HG03280 (cell line): Measurements from ENCODE around the gene ZFHX2.

Experiments used
- ATAC-seq: cut with Tn5 transposase; IDR thresholded peaks from one replicate; pipeline ENCODE4 v1.9.1; 2021; ENCODE audit warnings: mild to moderate bottlenecking, moderate library complexity; ENCODE audit not compliant: unreplicated experiment

Gene ZFHX2

DNA sequence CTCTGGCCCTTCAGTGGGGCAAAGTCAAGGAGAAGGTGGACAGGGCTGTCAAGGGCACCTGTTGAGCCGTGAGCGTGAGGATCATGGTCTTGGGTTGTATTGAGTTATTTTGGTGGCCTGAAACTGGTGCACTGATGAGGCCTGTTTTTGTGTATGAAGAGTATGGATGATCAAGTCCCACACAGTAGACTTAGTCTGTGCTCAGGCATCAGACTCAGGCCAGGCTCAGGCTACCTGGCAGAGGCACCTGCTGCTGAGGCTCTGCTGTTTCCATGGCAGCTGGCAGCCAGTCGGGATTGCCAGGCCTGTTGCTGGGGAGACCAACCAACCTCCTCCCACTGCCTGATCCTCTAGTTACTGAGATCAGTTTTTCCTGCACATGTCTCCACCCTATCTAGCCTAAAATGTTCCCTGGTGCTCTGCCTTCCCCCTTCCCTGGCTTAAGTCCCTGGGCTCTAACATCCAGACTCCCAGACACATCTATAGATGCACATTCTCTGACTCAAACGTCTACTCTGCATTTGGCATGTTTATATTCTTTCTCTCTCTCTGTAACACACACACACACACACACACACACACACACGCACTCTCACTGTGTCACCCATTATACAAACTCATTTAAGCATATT, 21.9 kb upstream of the ZFHX2 start:
- no peak for ATAC-seq

DNA sequence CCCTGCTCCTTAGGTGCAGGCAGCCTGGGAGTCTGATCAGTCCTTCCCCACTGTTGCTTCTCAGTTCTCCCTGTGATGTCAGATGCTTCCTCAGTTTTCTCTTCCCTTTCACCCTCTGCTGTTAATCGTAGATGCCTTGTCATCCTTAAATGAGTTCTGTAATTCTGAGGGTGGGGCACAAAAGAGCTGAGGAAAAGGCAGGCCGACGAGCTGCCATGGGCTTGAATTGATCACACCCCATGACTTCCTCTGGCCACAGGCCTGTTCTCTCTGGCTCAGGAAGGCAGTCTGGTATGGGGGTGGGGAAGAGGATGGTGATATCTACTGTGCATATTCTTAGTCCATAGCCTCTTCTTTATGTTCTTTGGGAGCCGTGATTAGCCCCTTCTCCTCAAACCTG, 21.3 kb upstream of the ZFHX2 start:
- no peak for ATAC-seq

DNA sequence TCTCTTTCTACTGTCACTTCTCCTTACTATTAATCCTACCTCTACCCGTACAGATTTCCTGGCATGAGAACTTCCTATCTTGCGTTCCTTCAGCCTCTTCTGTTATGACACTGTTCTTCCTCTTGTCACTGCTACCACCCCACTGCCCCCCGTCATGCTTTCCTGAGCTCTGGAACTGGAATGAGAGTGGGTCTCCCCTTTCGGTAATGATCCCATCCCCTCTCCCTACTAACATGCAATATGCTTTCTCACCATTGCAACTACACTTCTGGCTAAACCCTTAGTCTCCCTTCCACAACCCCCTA, 20.9 kb upstream of the ZFHX2 start:
- no peak for ATAC-seq

DNA sequence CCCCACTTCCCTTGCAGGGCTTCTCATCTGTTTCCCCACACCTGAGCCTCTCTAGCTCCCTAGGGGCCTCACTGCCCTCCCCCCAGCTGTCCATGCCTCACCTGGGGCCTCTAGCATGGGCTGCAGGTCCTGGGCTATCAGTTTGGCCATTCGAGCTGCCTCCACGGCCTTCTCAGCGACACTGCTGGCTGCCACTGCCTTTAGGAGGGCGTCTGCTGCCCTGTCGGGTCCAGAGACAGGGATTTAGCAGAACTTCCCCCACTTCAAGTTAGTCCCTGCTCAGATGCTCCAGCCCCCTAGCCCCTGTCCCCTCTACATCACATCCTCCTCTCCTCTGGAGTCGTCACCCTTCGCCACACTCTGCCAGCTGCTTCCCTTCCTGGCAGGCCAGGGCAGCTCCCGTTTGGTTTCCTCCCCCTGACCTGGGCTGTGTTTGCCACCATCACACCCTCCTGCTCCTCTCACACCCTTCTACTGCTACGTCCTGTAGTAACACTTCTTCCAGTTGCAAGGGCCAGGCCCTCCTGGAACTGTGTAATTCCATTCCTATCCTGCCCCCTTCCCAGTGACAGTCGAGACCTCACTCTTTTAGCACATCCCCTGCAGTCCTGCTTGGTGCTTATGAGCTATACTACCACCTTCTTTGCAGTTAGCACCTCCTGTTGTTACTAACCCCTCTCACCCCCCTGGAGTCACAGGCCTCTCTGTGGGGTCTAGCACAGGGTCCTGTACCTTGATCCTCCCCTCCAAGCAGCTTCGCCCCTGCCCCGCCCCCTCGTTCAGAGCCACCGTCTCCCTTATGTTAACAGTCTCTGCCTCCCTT, 20.3 kb upstream of the ZFHX2 start:
- no peak for ATAC-seq

DNA sequence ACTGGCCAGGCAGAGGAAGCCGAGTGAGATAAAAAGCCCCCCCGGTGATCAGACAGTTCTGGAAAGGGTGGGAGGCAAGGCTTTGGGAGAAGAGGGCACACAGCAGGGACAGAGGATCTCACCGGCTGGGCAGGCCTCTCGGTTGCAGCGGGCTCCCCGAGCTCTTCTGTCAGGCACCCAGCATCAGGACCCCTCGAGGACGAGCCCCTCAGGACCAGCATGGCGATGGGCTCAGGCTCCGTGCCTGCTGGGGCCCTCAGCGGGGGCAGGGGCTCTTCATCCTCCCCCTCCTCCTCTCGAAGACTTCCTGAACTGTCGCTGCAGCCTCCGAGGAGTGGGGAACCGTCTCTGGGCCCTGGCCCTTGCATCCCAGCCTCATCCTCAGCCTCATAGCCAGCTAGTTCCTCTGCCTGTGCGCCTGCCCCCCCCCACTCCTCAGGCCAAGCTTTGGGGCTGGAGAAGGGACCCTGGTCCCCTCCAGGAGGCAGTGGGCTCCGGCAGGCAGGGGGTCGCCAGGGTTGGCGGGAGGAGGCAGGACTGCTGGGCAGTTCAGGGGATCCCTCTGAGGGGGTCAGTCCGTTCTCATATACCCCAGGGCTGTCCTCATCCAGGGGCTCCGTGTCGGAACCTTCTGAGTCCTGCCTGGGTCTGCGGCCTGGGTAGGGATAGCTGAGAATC, 19.4 kb upstream of the ZFHX2 start:
- no peak for ATAC-seq

DNA sequence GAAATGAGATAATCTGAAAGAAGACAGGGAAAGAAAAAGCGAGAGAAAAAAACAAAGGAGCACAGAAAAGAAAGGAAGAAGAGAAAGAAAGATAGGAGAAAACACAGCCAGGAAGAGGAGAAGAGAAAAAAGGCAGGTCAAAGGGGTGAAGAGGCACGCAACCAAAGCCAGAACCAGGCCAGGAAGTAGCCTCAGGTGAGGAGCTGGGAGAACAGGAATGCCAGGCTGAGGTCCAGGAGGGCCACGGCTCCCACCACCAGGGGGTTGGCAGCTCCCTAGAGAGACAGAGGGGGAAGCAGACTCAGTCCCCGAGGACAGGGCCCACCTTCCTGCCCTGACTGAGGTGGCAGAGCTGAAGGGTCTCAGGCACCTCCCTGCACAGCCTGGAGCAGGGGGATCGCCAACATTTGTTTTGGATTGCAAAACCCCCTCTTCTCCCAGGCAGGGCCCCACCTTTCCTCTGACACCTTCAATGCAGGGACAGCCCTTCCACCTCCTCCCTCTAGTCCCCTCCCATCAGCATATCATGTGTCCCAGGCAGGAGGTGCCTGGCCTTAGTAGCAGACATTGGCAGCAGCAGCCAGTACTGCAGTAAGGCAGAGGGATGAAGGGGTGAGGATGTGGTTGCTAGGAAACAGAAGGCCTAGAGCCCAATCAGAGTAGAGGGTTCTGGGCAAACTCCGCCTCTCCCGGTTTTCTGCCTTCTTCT, 18.0 kb upstream of the ZFHX2 start:
- no peak for ATAC-seq

DNA sequence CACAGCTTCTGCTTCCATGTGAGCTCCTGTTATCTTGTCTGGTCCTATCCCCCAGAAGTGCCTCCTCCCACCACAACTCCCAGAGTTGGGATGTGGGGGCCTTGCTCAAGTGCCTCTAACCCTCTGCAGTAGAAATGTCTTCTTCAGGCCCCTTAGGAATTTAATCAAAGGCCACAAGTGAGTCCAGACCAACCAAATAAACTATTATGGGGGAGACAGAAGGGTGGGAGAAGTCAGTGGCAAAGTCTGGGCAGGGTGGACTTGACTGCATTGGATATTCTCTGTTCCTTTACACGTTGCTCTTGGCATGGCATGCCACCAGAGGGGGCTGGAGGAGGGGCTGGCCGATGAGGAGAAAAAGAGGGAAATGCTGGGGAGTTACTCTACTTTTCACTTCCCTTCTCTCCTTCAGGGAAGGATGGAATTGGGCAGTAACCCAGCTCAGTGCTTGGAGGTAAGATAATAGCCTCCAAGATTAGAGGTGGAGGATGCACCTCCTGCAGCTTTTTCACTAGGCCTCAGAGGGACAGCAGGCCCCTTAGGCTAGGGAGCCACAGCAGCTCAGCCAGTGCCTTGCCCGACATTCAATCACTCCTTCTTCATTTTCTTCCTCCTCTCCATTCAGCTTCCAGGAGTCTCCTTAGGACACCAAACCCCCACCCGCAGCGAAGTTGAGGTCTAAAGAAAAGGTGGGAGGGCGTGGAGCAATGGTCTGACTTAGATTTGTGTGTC, 17.2 kb upstream of the ZFHX2 start:
- ATAC-seq, result no peak

DNA sequence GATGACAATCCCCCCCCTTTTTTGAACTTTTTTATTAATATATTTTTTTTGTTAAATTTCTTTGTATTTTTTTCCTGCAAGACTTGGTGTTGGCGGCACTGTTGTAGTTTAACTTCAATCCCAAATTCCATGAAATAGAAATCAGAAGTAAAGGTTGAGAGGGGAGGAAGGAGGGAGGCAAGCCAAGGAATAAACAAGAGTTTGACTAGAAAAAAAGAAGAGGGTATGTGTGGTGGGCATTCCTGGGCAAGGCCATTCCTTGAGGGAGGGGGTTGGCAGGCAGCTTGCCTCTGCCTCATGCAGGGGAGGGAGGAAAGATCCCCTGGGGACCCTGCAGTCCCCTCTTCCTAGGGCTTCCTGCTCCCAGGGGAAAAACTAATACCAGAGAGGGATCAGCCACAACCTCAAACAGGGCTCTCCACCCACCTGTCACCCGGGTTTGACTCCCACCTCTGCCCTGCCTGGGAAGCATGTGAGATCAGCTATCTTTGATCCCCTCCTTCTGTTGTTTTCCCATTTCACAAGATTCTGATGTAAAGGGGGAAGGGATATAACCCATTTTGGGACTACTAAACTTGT, 16.5 kb upstream of the ZFHX2 start:
- ATAC-seq, result no peak

DNA sequence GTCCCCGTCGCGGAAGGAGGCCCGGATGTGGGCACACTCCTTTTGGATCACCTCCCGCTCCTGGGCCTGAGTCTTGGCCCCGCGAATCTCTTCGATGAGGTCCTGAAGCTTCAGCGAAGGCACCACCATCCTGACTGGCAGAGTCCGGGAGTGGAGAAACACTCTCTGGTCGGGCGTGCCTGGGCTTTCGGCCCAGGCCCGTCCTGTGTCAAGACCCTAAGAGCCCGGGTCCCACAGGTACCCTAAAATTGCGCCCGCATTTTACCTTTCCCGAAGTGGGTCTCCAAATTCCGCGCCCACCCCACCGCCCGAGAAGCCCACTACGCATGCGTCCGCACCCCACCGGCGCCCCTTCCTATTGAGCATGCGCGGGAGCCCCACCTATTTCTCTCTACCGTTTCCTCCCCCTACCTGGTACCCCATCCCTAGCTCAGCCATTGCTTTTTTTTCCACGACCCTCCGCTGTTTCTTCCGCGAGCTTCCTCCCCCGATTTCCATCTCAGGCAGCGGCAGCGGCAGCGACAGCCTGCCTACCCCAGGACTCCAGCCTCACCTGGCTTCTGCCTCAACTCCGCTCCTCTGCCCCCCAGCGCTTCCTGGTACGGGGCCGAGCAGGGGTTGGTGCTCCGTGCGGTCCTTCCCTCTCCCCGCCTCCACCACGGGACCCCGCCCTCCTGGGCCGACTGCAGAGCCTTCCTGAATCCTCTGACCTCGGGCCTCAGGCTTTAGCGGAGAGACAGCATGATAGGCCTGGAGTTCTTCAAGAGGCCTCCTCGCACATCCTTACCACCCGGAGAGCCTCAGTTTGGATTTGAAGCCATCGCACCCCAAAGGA, 15.8 kb upstream of the ZFHX2 start, which contains the start of gene AP1G2:
Gene AP1G2 (minus strand): TSS at position 606 of the 835 bp plus-strand sequence. CDS start 477 bp downstream, at position 129.
- peak; percentile 89 for ATAC-seq

DNA sequence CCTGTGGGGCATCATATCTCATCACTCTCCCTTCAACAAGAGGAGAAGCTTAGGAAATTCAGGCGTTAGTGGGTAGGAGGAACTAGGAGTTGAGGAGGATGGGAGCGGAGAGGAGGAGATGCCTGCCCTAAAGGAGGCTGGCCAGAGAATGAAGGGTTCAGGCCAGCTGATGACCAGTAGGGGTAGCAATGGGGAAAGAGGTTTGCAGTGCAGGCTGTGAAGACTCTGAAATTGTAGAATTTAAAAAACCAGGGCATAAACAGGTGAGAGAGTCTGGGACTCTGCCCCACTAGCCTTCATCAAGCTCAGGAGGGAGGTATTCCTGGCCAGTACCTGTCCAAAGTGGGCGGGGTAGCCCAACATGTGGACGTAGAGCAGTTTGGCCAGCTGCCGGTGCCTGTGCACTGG, 15.2 kb upstream of the ZFHX2 start:
- ATAC-seq, result no peak

DNA sequence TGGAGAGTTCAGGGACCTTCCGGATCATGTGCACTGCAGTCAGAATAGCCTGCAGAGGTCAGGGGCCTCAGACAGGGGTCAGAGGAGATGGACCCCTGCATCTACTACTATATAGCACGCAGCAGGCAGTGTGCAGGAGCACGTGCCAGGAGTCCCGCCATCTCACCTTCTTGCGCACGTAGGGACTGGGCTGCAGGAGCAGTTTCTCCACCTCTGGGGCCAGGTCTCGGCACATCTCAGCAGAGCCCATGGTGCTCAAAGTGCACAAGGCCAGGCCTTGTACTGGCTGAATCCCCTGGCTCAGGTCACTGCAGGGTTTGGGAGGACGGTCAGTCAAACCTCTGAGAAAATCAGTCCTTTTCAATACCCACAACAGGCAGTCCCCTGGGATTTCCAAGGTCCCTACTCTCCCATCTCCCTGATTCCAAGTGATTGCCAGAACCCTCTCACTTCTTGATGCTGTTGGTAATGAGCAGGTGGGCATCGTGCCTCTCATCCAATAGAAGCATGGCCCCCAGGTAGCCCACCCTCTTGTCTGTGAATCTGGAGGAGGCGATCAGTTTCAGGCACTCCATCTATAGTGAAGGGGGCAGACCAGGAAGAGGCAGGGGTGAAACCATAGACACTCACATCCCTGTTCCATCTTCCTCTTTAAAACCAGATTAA, 14.7 kb upstream of the ZFHX2 start:
- ATAC-seq, result no peak

DNA sequence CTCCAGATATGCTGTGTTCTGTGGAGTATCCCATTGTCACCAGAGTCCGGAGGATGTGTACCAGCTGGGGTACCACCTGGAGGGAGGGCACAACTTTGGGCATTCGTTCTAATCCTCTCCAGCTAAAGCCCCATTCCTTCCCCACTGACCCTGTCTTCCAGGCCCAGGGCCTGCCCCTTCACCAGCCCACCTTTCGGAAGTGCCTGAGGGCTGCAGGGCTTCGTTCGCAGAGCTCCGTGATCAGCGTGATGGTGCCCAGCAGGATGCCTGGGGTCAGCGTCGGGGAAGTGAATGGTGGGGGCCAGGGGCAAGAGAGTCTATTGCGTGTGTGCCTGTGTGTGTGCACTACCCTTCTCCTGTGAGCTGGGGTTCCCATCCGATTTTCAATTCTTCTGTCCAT, 14.1 kb upstream of the ZFHX2 start:
- ATAC-seq, result no peak

DNA sequence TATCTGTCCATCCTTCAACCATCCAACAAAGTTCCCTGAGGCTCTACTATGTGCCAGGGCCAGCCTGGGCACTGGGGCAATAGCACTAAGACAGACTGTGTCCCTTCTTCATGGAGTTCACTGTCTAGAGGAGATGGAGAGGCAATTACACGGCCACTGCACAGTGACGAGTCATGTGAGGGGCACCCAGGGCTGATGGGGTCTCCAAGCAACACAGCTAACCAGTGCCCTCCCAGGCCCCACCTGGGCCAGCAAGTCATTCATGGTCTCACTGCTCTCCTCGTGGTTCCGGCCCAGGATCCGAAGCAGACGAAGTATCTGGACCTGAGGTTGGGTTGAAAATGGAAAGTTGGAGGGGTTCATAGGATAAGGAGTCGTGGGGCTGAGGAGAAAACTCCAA, 13.3 kb upstream of the ZFHX2 start:
- no peak for ATAC-seq

DNA sequence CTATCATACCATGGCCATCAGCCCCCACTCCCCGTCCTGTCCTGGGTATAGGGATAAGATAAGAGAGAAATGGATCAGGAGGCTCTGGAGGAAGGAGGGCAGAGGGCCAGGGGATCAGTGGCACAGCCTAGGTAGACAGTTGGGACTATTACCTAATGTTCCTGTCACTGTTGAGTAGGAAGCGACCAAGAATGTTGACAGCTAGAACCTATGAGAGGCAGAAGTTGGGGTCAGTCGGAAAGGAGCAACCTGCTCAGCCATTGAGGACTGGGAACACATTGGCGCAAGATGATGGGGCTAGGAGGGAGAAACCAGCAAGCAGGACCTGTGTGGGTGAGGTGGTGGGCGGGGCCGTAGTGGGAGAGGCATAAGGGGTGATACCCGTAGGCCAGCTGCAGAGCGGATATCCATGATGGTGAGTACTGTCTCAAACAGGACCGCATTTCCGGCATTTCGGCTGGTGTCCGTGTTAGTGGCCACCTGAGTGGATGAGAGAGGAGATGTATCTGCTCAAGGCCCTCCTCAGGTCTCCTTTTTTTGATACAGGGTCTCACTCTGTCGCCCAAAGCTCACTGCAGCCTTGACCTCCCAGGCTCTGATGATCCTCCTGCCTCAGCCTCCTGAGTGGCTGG, 12.7 kb upstream of the ZFHX2 start:
- no peak for ATAC-seq

DNA sequence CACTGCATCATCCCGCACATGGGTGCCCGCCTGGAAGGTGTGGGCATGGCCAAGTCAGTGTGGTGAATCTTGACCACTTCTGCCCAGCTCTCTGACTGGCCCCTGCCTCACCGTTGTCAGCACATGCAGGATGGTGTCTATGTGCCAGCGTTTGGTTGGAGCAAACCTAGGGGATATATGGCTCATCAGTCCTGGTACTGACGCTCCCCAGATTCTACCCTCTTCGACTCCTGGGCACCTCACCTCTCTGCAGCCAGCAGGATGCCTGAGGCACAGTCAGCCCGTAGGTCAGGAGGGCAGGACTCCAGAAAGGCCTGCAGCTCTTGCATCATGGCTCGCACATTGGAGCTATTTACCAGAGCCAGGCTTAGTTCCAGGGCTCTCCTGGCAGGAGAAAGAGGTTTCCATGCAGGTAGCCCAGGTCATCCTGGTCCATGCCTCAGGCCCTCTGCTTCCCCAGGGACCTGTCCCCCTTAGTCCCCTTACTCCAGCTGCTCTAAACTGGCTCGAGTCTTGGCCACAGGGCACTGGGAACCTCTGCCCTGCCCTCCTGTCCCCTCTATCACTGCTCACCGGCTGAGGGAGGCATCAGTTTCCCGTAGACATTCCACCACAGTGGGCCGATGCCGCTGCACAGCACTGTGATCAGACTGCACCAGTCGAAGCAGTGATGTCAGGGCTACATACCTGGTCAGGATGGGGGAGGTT, 12.1 kb upstream of the ZFHX2 start:
- ATAC-seq, result no peak

DNA sequence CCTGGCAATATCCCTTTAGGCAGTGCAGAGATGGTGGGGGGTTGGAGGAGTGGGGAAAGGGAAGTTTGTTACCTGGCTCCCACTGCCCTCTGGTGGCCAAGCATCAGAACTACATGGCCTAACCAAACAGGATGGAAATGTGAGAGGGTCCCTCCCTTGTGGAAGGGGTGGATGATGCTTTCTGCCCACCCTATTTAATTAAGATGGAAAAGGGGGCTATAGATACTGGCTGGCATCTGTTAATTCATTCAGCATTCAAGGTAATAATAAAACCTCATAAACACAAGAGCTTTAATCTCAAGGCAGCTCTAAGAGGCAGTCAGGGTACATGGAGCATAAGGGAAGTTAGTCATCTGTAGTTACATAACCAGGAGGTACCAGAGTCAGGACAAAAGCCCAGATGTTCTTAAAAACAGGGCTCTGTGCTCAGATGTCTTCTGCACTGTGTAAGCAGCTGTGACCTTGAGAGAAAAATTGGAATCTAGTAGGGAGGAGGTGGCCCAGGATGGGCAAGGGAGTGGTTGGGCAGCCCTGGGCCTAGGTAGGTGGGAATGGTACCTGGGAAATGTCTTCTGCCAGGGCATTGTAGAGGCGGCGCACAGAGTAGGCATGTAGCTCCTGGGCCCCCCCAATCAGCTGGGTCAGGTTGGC, 11.4 kb upstream of the ZFHX2 start:
- no peak for ATAC-seq
